ENCODE results near the gene CLIC1. TPM values are rescaled to one million over a fixed set of nuclear protein-coding genes. Genes with fewer than 3 reads are reported as not detected.
A peak's percentile ranks its signal among the peaks of the same experiment; 100 is the strongest.

The CLIC1 gene
- total RNA-seq, 1 donor from 2014 or later: 374 TPM

DNA sequence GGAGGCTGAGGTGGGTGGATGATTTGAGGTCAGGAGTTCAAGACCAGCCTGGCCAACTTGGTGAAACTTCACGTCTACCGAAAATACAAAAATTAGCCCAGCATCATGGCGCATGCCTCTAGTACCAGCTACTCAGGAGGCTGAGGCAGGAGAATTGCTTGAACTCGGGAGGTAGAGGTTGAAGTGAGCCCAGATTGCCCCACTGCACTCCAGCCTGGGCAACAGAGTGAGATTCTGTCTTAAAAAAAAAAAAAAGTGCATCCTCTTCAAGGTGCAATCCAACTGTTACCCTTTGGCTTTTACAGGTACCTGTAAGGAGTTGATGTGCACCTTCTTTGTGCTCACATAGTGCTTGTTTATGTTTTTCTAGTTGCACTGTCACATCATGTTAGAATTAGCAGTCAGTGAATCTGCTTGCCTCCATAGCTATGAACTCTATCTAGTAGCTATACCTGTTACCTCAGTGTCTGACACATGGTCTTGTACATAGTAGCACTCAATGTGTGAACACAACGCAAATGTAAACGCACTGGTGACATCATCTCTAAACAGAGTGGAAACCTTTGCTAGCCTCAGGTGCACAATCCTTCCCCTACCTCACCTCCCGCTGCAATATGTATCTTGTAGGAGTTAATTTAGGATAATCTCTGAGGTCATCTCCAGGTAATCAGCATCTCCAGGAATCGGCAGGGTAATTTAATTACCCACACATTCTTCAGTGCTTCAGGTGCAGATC lies 13.1 kb upstream of the CLIC1 start:
- no peaks in the 10 kb centered on the region for H3K27me3 Mint-ChIP-seq
- H3K4me3 Mint-ChIP-seq: no peak overlapping the region
- no peak for TF ChIP-seq CTCF (IDR thresholded peaks at IDR 0.05)
- DNase-seq: no peak
- H3K36me3 Mint-ChIP-seq (ENCODE audit: low read depth): peaks cover 13% of the 10 kb centered on the region
- CTCF ChIA-PET: interaction anchor here (1.1 kb wide), 1 partner anchor 21 kb away, joined by 4 read pairs; no protein-coding TSS in a partner anchor
- no peaks in the 10 kb centered on the region for H3K9me3 Mint-ChIP-seq
- no peak overlapping the region for H3K27ac Mint-ChIP-seq
- ATAC-seq (ENCODE audit: low read depth): no peak
- POLR2A ChIA-PET: interaction anchor here (0.5 to 1.1 kb wide), 5 partner anchors 10 to 102 kb away, joined by 3 to 11 read pairs (median 4); partner anchors contain the start of gene MSH5
- intact Hi-C loops (cut with micrococcal nuclease): no loop called here
- H3K4me1 Mint-ChIP-seq: no peaks in the 10 kb centered on the region

DNA sequence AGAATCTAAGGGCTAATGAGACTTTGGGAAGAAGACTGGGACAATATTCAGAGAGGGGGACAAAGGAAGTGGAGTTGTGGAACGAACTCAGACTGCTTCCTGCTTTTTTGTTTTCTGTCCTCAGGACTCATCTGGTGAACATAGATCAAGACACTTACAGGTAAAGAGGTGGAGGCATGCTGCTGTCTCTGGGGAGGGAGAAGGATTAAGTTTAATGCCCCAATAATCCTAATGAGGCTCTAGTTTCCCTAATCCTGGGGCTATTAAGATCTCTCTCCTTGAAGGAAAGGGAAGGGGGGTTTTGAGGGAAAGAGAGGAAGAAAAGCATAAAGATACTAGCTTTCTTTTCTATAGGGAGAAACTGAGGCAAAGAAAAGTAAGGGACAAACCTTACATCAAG lies 8.1 kb upstream of the CLIC1 start:
- peaks cover 17% of the 10 kb centered on the region for H3K4me1 Mint-ChIP-seq
- ATAC-seq (ENCODE audit: low read depth): no peak
- H3K27ac Mint-ChIP-seq: no peak overlapping the region
- peaks cover 29% of the 10 kb centered on the region for H3K36me3 Mint-ChIP-seq (ENCODE audit: low read depth)
- H3K4me3 Mint-ChIP-seq: no peak overlapping the region
- intact Hi-C loops (cut with micrococcal nuclease): no loop called here
- DNase-seq: no peak
- TF ChIP-seq CTCF (IDR thresholded peaks at IDR 0.05): no peak
- POLR2A ChIA-PET: no interaction called here
- H3K27me3 Mint-ChIP-seq: no peaks in the 10 kb centered on the region
- CTCF ChIA-PET: no interaction called here
- no peaks in the 10 kb centered on the region for H3K9me3 Mint-ChIP-seq

- no peak overlapping the region for H3K27ac Mint-ChIP-seq
- no peak overlapping the region for H3K4me3 Mint-ChIP-seq
- H3K4me1 Mint-ChIP-seq: peaks cover 32% of the 10 kb centered on the region
- H3K36me3 Mint-ChIP-seq (ENCODE audit: low read depth): peaks cover 23% of the 10 kb centered on the region
- CTCF ChIA-PET: no interaction called here
- no peak for DNase-seq
- intact Hi-C loops (cut with micrococcal nuclease): no loop called here
- no peak for ATAC-seq (ENCODE audit: low read depth)
- POLR2A ChIA-PET: no interaction called here
- TF ChIP-seq CTCF (IDR thresholded peaks at IDR 0.05): no peak
- H3K27me3 Mint-ChIP-seq: no peaks in the 10 kb centered on the region
- no peaks in the 10 kb centered on the region for H3K9me3 Mint-ChIP-seq
Measured at GRCh38 chr6:31742894-31743293, 6.6 kb upstream of the CLIC1 start.

- intact Hi-C loops (cut with micrococcal nuclease): no loop called here
- H3K4me3 Mint-ChIP-seq: peak overlapping the region; percentile 28
- ChIA-PET CTCF (interaction anchor here (0.9 to 2.9 kb wide), 2 partner anchors 12 to 28 kb away, joined by 3 to 14 read pairs; no protein-coding TSS in a partner anchor), POLR2A (interaction anchor here (0.6 to 7.5 kb wide), 3 partner anchors 14 to 76 kb away, joined by 8 to 131 read pairs (median 103); partner anchors contain the start of genes DDAH2 and VARS1)
- H3K9me3 Mint-ChIP-seq: no peaks in the 10 kb centered on the region
- peaks cover 17% of the 10 kb centered on the region for H3K36me3 Mint-ChIP-seq (ENCODE audit: low read depth)
- TF ChIP-seq CTCF (IDR thresholded peaks at IDR 0.05): no peak
- ATAC-seq (ENCODE audit: low read depth) (no peak), DNase-seq (no peak)
- peak overlapping the region; percentile 10 for H3K27ac Mint-ChIP-seq
- H3K27me3 Mint-ChIP-seq: no peaks in the 10 kb centered on the region
- H3K4me1 Mint-ChIP-seq: peaks cover 43% of the 10 kb centered on the region
Measured at GRCh38 chr6:31741815-31742214, 5.5 kb upstream of the CLIC1 start.

Measured in activated B cell treated with CpG ODN at 0.5 μM for 24 hours (primary cell).